H7 (cell line): Measurements from ENCODE around the gene PKP4. TPM values are rescaled to one million over a fixed set of nuclear protein-coding genes. Genes with fewer than 3 reads are reported as not detected.

Source experiments
- DNase-seq: peaks from one replicate; pipeline ENCODE4 v3.0.0; 2012
- H3K27me3 ChIP-seq: 2 replicates; pipeline ENCODE4 v1.6.0; 2011; ENCODE audit warnings: mild to moderate bottlenecking, low read length; ENCODE audit not compliant: control insufficient read depth, insufficient read depth
- H3K36me3 ChIP-seq: replicated peaks from 2 replicates; pipeline ENCODE4 v1.5.1; 2011; ENCODE audit warnings: low read length; ENCODE audit not compliant: control insufficient read depth, insufficient read depth
- H3K4me3 ChIP-seq: 2 replicates; pipeline ENCODE4 v1.5.1; 2011; ENCODE audit warnings: low read depth, mild to moderate bottlenecking, control low read depth, low read length, moderate library complexity; ENCODE audit not compliant: insufficient read depth
- total RNA-seq: library from RNA; depleted of rRNA; stranded (reverse); fragments of >200 nt; shearing (Covaris generic); gene quantifications from 2 replicates; pipeline ENCODE4 v1.2.3, GENCODE V29; 2014

Gene PKP4
- total RNA-seq, 1 experiment from 2014 or later: 65.8 TPM

- no peaks in the 10 kb centered on the region for H3K27me3 ChIP-seq
- H3K4me3 ChIP-seq: no peak overlapping the region
- no peak for DNase-seq
- H3K36me3 ChIP-seq: no peaks in the 10 kb centered on the region; the same call in 1 of the 2 replicates
These were observed 104.3 kb downstream of the PKP4 start for GRCh38 chr2:158561054-158561453.

- Histone ChIP-seq H3K27me3 (no peaks in the 10 kb centered on the region), H3K36me3 (no peaks in the 10 kb centered on the region; the same call in 1 of the 2 replicates), H3K4me3 (no peak overlapping the region)
- no peak for DNase-seq
These were observed 110.5 kb downstream of the PKP4 start for GRCh38 chr2:158567208-158567607.

GRCh38 chr2:158569284-158569683 lies 112.5 kb downstream of the PKP4 start:
- H3K36me3 ChIP-seq: no peaks in the 10 kb centered on the region
- H3K27me3 ChIP-seq: no peaks in the 10 kb centered on the region
- DNase-seq: no peak
- H3K4me3 ChIP-seq: no peak overlapping the region

GRCh38 chr2:158570869-158571268 lies 114.1 kb downstream of the PKP4 start:
- DNase-seq: no peak
- Histone ChIP-seq H3K4me3 (no peak overlapping the region), H3K36me3 (no peaks in the 10 kb centered on the region), H3K27me3 (no peaks in the 10 kb centered on the region)

- H3K36me3 ChIP-seq: no peaks in the 10 kb centered on the region
- H3K4me3 ChIP-seq: no peak overlapping the region
- H3K27me3 ChIP-seq: no peaks in the 10 kb centered on the region
- peak; percentile 10 for DNase-seq
These were observed 117.0 kb downstream of the PKP4 start for GRCh38 chr2:158573739-158574138.

- DNase-seq: no peak
- Histone ChIP-seq H3K4me3 (no peak overlapping the region), H3K36me3 (no peaks in the 10 kb centered on the region), H3K27me3 (no peaks in the 10 kb centered on the region)
These were observed 118.4 kb downstream of the PKP4 start for GRCh38 chr2:158575051-158575635.

- Histone ChIP-seq H3K4me3 (no peak overlapping the region), H3K36me3 (no peaks in the 10 kb centered on the region), H3K27me3 (no peaks in the 10 kb centered on the region)
- no peak for DNase-seq
These were observed 120.4 kb downstream of the PKP4 start for GRCh38 chr2:158577141-158577540.

GRCh38 chr2:158578703-158579330 lies 122.1 kb downstream of the PKP4 start:
- H3K27me3 ChIP-seq: no peaks in the 10 kb centered on the region
- DNase-seq: no peak
- H3K4me3 ChIP-seq: no peak overlapping the region
- H3K36me3 ChIP-seq: no peaks in the 10 kb centered on the region

- no peak for DNase-seq
- Histone ChIP-seq H3K4me3 (no peak overlapping the region), H3K36me3 (no peaks in the 10 kb centered on the region), H3K27me3 (no peaks in the 10 kb centered on the region)
These were observed 123.2 kb downstream of the PKP4 start for GRCh38 chr2:158579928-158580327.

- Histone ChIP-seq H3K36me3 (no peaks in the 10 kb centered on the region), H3K4me3 (no peak overlapping the region), H3K27me3 (no peaks in the 10 kb centered on the region)
- DNase-seq: no peak
These were observed 124.0 kb downstream of the PKP4 start for GRCh38 chr2:158580760-158581159.

- no peak overlapping the region for H3K4me3 ChIP-seq
- H3K36me3 ChIP-seq: no peaks in the 10 kb centered on the region
- DNase-seq: no peak
- H3K27me3 ChIP-seq: no peaks in the 10 kb centered on the region
These were observed 125.9 kb downstream of the PKP4 start for GRCh38 chr2:158582670-158583069.

GRCh38 chr2:158583923-158584322 lies 127.2 kb downstream of the PKP4 start:
- Histone ChIP-seq H3K36me3 (no peaks in the 10 kb centered on the region), H3K4me3 (no peak overlapping the region), H3K27me3 (no peaks in the 10 kb centered on the region)
- no peak for DNase-seq

GRCh38 chr2:158586491-158586890 lies 129.7 kb downstream of the PKP4 start:
- Histone ChIP-seq H3K4me3 (no peak overlapping the region), H3K27me3 (no peaks in the 10 kb centered on the region), H3K36me3 (no peaks in the 10 kb centered on the region)
- no peak for DNase-seq

- H3K36me3 ChIP-seq: no peaks in the 10 kb centered on the region
- DNase-seq: no peak
- H3K27me3 ChIP-seq: no peaks in the 10 kb centered on the region
- no peak overlapping the region for H3K4me3 ChIP-seq
These were observed 132.6 kb downstream of the PKP4 start for GRCh38 chr2:158589303-158589702.

- Histone ChIP-seq H3K36me3 (no peaks in the 10 kb centered on the region), H3K4me3 (no peak overlapping the region), H3K27me3 (no peaks in the 10 kb centered on the region)
- DNase-seq: no peak
These were observed 142.2 kb downstream of the PKP4 start for GRCh38 chr2:158598862-158599517.
